Measurements from ENCODE around the gene ARFIP1. TPM values are rescaled to one million over a fixed set of nuclear protein-coding genes. Genes with fewer than 3 reads are reported as not detected.

Gene ARFIP1
- total RNA-seq, 1 experiment from 2014 or later: 26.7 TPM

DNA sequence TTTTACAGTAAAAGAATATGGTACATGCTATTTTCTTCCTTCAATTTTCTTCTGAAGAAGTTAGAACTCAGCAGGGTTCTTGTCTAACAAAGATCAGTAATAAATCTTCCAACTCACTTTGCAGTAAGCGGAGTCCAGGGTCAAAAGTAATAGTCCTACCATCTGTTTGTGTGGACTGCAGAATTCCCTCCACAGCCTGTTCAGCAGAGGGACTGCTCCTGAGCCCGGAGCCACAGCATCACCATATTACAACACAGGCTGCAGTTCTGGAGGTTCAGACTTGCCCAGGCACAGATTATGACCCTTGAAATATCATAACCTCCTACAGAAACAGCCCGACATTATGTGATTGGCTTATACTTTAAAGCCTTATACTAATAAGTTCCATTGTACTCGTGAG is 166.7 kb downstream of the ARFIP1 start:
- no peak for DNase-seq (ENCODE audit: unreplicated experiment)
- intact Hi-C loops (cut with micrococcal nuclease): no loop called here
- Mint-ChIP-seq H3K9me3 (ENCODE audit: unreplicated experiment) (no peaks in the 10 kb centered on the region), H3K27ac (ENCODE audit: low read depth, unreplicated experiment) (no peak overlapping the region), H3K27me3 (ENCODE audit: insufficient read depth, unreplicated experiment) (no peaks in the 10 kb centered on the region), H3K4me1 (ENCODE audit: insufficient read depth, unreplicated experiment) (no peaks in the 10 kb centered on the region), H3K36me3 (ENCODE audit: insufficient read depth, unreplicated experiment) (peaks cover 14% of the 10 kb centered on the region), H3K4me3 (ENCODE audit: unreplicated experiment) (no peak overlapping the region)
- BruUV-seq (replicated peaks): no TSS peak
- ChIA-PET CTCF (no interaction called here), POLR2A (no interaction called here)
- TF ChIP-seq, protein P1, sequence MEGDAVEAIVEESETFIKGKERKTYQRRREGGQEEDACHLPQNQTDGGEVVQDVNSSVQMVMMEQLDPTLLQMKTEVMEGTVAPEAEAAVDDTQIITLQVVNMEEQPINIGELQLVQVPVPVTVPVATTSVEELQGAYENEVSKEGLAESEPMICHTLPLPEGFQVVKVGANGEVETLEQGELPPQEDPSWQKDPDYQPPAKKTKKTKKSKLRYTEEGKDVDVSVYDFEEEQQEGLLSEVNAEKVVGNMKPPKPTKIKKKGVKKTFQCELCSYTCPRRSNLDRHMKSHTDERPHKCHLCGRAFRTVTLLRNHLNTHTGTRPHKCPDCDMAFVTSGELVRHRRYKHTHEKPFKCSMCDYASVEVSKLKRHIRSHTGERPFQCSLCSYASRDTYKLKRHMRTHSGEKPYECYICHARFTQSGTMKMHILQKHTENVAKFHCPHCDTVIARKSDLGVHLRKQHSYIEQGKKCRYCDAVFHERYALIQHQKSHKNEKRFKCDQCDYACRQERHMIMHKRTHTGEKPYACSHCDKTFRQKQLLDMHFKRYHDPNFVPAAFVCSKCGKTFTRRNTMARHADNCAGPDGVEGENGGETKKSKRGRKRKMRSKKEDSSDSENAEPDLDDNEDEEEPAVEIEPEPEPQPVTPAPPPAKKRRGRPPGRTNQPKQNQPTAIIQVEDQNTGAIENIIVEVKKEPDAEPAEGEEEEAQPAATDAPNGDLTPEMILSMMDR (IDR thresholded peaks at IDR 0.05; ENCODE audit: unreplicated experiment): no peak

GRCh38 chr4:152947311-152947710 is 167.6 kb downstream of the ARFIP1 start:
- intact Hi-C loops (cut with micrococcal nuclease): no loop called here
- TF ChIP-seq, protein P1 (IDR thresholded peaks at IDR 0.05; ENCODE audit: unreplicated experiment): no peak
- H3K4me3 Mint-ChIP-seq (ENCODE audit: unreplicated experiment): no peak overlapping the region
- ChIA-PET CTCF (interaction anchor here (0.6 kb wide), 3 partner anchors 136 to 715 kb away, joined by 3 read pairs; no protein-coding TSS in a partner anchor), POLR2A (no interaction called here)
- BruUV-seq (replicated peaks): no TSS peak
- no peaks in the 10 kb centered on the region for H3K4me1 Mint-ChIP-seq (ENCODE audit: insufficient read depth, unreplicated experiment)
- no peaks in the 10 kb centered on the region for H3K27me3 Mint-ChIP-seq (ENCODE audit: insufficient read depth, unreplicated experiment)
- peaks cover 14% of the 10 kb centered on the region for H3K36me3 Mint-ChIP-seq (ENCODE audit: insufficient read depth, unreplicated experiment)
- H3K9me3 Mint-ChIP-seq (ENCODE audit: unreplicated experiment): no peaks in the 10 kb centered on the region
- DNase-seq (ENCODE audit: unreplicated experiment): no peak
- H3K27ac Mint-ChIP-seq (ENCODE audit: low read depth, unreplicated experiment): no peak overlapping the region

DNA sequence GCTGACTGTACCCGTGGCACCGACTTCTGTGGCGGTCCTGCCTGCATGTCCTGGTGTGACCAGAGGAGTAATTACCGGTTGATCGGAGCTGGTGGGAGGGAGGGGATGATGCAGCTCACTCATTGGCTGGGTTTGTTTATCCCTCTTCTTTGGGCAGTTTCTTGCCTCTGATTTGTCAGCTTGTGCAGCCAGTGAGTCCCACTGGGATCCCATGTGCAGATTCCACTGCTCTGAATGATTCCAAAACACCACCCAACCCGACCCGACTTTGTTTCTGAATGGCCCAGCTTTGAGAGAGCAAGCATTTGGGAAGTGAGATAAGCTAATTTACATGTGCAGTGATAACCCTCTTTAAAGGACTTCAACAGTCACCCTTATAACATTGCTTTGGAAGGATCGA is 170.2 kb downstream of the ARFIP1 start:
- no peak for DNase-seq (ENCODE audit: unreplicated experiment)
- intact Hi-C loops (cut with micrococcal nuclease): no loop called here
- no peak overlapping the region for H3K4me3 Mint-ChIP-seq (ENCODE audit: unreplicated experiment)
- ChIA-PET POLR2A (no interaction called here), CTCF (no interaction called here)
- no TSS peak for BruUV-seq (replicated peaks)
- H3K4me1 Mint-ChIP-seq (ENCODE audit: insufficient read depth, unreplicated experiment): no peaks in the 10 kb centered on the region
- H3K27me3 Mint-ChIP-seq (ENCODE audit: insufficient read depth, unreplicated experiment): no peaks in the 10 kb centered on the region
- no peak overlapping the region for H3K27ac Mint-ChIP-seq (ENCODE audit: low read depth, unreplicated experiment)
- TF ChIP-seq, protein P1 (IDR thresholded peaks at IDR 0.05; ENCODE audit: unreplicated experiment): no peak
- H3K36me3 Mint-ChIP-seq (ENCODE audit: insufficient read depth, unreplicated experiment): peaks cover 21% of the 10 kb centered on the region
- H3K9me3 Mint-ChIP-seq (ENCODE audit: unreplicated experiment): no peaks in the 10 kb centered on the region

GRCh38 chr4:152950402-152951274 is 170.9 kb downstream of the ARFIP1 start:
- Mint-ChIP-seq H3K4me1 (ENCODE audit: insufficient read depth, unreplicated experiment) (no peaks in the 10 kb centered on the region), H3K4me3 (ENCODE audit: unreplicated experiment) (no peak overlapping the region), H3K36me3 (ENCODE audit: insufficient read depth, unreplicated experiment) (peaks cover 21% of the 10 kb centered on the region), H3K27ac (ENCODE audit: low read depth, unreplicated experiment) (no peak overlapping the region), H3K27me3 (ENCODE audit: insufficient read depth, unreplicated experiment) (no peaks in the 10 kb centered on the region), H3K9me3 (ENCODE audit: unreplicated experiment) (no peaks in the 10 kb centered on the region)
- intact Hi-C loops (cut with micrococcal nuclease): no loop called here
- POLR2A ChIA-PET: no interaction called here
- TF ChIP-seq, protein P1 (IDR thresholded peaks at IDR 0.05; ENCODE audit: unreplicated experiment): no peak
- no peak for DNase-seq (ENCODE audit: unreplicated experiment)
- BruUV-seq (replicated peaks): no TSS peak
- CTCF ChIA-PET: no interaction called here
